GOT3 (cell line): Measurements from ENCODE around the gene CCDC183.
"Not testable (repeated sequence)": the region's sequence is repeated elsewhere in the genome, so short reads cannot be mapped to it uniquely, and the experiment has no call there.

ENCODE experiments used
- DNase-seq: peaks from one replicate; lab custom pipeline; 2025; ENCODE audit warnings: mixed read lengths; lab: John Stamatoyannopoulos, UW

Gene CCDC183

DNA sequence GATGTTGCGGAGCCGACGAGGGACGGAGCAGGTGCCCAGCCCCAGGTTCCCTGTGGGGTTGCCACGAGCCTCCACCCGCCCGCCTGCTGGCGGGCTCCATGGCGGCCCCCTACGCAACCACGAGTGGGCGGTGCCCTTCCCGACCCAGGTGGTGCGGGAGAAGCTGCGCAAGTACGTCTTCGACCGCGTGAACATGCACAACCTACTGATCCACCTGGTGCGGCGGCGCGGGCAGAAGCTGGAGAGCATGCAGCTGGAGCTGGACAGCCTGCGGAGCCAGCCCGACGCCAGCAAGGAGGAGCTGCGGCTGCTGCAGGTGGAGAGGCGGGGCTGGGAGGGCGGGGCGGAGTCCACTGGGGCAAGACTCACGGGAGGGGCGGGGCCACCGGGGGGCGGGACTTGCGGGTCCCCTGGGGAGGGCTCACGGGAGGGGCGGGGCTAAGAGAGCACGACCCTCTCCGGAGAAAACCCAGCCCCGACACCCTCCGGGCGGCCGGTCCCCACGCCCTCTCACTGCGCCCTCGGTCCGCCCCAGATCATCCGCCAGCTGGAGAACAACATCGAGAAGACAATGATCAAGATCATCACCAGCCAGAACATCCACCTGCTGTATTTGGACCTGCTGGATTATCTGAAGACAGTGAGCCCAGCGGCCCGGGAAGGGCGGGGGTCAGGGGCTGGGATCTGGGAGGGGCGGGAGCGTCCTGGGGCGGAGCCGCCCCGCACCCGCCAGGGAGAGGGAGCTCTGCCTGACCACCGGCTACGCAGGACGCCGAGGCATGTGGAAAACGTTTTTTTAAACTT is 3.9 kb downstream of the CCDC183 start:
- no peak for DNase-seq

DNA sequence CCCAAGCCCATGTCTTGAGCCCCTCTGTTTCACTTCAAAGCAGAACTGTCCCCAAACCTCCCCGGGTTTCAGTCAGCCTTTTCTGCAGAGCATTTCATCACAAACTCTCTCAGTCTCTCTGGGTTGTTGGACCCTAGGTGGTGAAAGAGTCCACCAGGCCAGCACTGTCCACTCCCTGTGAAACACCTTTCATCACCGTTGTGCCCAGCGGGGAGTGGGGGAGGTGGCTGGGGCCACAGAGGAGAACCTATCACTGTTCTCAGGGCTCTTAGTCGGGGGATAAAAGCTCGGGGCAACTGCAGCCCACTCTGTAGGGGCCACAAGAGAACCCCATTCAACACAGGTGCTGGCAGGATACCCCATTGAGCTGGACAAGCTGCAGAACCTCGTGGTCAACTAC is 6.2 kb downstream of the CCDC183 start:
- no peak for DNase-seq

DNA sequence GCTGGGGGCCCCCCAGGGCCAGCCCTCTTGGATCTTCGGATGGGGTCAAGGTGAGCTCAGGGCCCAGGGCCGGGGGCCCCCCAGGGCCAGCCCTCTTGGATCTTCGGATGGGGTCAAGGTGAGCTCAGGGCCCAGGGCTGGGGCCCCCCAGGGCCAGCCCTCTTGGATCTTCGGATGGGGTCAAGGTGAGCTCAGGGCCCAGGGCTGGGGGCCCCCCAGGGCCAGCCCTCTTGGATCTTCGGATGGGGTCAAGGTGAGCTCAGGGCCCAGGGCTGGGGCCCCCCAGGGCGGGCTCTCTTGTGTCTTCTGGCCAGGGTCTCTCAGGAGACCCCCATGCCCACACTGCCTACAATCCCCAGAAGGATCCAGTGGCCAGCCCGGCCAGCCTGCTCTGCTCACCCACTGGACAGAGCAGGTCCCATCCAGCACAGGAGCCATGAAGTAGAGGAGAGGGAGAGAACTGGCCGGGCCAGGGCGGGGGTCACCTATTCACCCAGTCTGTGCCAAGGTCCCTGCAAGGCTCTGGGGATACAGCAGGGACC is 6.9 kb downstream of the CCDC183 start:
- DNase-seq, result not testable (repeated sequence)

DNA sequence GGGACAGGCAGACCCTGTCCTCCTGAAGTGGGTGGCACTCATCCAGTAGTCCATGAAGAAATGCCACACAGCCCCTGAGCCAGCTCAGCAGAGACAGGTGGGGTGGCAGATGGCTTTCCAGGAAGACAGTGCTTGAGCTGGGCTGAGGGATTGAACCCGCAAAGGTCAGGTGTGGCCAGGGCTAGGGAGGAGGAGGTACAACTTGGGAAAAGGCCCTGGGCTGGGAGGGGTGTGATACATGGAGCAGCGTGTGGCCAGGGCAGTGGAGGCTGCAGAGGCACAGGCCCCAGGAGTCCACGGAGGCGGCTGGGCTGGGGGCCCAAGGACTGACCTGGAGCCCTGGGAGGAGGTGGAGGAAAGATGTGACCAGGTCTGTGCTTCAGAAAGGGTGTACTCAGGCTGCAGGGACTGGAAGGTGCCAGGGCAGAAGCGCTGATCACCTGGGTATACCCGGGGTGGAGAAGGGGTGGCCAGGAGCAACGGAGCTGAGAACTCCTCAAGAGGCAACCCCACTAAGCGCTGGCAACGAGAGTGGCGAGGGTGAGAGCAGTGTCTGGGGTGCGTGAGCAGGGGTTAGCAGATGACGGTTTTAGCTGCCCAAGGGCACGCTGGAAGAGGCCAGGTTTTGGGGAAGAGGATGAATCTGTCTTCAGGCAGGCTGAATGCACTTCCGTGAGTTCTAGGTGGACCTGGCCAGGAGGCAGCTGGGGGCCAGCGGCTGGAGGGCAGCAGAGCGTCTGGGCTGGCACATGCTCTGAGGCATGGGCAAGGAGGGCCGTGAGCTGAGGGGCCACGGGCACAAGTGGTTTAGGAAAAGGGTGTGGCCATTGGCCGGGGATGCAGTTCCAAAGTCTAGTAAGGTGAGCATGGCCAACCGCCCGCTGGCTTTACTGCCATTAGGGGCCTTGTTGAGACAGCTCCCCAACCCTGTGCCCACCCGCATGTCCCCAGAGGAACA is 7.7 kb downstream of the CCDC183 start:
- DNase-seq, result no peak

DNA sequence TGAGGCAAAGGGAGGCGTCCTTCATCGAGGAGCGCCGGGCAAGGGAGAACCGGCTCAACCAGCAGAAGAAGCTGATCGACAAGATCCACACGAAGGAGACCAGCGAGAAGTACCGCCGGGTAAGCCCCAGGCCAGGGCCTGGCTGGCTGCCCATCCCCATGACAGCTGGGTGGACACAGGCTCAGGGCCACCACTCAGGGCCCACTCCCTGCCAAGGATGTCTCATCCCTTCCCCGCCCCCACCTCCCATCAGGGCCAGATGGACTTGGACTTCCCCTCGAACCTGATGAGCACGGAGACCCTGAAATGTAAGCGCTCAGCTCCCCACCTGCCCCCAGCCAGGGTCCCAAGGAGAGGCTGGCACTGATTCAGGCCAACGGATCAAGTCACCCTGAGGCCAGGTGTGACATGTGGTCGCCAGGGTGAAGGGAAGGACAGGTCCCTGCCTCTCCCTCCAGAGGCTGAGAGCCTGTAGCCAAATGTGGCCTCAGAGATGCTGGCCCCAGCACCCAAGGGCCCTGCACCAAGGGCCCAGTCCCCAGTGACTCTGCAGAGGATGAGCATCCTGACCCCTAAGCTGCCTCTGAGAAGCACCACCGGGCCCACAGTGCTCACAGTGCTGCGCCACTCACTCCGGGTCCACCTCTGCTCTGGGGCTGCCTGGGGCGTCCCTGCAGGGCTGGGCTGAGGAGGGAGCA is 8.5 kb downstream of the CCDC183 start:
- DNase-seq, result no peak

DNA sequence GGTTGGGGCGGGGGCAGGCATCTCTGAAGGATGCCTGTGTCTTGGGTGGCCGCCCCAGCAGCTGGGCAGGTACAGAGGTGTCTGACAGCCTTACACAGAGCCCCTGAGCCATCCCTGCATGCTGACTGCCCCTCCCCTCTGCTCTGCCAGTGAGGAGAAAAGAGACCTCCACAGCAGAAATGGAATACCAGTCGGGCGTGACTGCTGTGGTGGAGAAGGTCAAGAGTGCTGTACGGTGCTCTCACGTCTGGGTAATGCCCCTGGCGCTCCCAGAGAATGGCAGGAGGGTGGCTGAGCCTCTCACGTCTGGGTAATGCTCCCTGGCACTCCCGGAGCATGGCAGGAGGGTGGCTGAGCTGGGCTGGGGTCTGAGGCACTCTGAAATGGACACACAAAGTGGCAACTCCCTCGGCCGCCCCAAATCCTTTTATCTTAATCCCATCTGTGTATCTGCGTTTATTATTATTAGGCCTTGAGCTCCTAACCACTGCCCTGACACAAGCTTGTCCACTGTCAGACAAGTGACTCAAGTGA is 9.1 kb downstream of the CCDC183 start:
- no peak for DNase-seq

DNA sequence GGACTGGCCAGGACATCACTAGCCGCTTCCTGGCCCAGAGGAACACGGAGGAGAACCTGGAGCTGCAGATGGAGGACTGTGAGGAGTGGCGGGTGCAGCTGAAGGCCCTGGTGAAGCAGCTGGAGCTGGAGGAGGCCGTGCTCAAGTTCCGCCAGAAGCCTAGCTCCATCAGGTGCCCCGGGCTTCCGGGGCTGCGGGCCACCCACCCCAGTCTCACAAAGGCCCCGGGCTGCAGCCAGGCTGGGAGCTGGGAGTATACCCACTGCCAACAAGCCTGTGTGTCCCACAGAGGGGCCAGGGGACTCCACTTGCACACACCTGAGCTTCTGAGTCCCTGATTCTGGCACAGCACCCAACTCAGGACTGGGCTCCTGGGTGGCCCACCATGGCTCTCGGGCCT is 9.9 kb downstream of the CCDC183 start:
- DNase-seq, result no peak

DNA sequence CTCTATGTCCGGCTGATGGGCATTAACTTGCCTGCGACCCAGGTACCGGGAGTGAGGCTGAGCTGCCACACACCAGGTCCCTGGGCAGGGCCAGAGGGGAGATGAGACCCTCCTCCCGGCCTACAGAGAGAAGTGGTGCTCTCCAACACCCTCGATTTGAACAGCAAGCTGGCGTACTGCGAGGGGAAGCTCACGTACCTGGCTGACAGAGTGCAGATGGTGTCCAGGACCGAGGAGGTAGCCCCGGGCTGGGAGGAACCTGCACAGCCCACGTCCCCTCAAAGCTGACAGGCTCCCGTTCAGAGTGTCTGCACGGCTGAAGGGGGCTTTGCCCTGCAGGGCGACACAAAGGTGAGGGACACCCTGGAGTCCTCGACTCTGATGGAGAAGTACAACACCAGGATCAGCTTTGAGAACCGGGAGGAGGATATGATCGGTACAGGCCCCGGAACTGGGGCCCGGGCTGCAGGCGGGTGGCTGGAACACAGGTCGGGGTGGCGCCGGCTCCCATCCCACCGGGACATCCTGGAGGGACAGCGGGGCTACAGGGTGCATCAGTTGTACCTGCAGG is 10.6 kb downstream of the CCDC183 start:
- DNase-seq, result no peak

DNA sequence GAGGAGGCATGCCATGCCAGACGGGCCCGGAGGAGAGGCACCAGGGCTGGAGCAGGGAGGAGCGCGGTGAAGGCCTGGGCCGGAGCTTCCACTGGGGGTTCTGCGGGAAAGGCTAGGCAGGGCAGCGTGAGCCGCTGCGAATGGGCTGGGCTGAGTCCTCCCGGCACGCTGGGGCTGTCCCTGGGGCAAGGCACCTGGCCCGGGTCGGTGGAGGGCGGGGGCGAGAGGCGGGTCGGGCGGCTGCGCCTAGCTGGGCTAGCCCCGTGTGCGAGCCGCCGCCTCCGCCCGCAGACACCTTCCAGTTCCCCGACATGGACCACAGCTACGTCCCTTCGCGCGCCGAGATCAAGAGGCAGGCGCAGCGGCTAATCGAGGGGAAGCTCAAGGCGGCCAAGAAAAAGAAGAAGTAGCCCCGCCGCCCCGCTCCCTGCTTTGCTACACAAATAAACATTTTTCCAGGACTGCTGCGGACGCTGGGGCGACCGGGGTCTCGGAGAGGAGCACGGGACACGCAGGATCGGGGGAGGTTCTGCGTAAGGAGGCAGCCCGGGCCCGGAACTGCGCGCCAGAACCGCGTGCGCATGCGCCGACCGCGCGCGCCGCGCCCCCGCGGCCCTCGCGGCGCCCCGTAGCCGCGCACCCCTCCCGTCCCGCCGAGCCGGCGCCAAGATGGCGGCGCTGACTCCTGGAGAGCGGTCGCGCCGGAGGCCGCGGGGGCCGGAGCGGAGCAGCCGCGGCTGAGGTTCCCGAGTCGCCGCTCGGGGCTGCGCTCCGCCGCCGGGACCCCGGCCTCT is 11.3 kb downstream of the CCDC183 start, which contains the start of gene RABL6:
RABL6 (plus strand) TSS at position 668 of the 794 bp plus-strand sequence. CDS start 249 bp downstream, outside the sequence.
- DNase-seq, result peak; percentile 18

DNA sequence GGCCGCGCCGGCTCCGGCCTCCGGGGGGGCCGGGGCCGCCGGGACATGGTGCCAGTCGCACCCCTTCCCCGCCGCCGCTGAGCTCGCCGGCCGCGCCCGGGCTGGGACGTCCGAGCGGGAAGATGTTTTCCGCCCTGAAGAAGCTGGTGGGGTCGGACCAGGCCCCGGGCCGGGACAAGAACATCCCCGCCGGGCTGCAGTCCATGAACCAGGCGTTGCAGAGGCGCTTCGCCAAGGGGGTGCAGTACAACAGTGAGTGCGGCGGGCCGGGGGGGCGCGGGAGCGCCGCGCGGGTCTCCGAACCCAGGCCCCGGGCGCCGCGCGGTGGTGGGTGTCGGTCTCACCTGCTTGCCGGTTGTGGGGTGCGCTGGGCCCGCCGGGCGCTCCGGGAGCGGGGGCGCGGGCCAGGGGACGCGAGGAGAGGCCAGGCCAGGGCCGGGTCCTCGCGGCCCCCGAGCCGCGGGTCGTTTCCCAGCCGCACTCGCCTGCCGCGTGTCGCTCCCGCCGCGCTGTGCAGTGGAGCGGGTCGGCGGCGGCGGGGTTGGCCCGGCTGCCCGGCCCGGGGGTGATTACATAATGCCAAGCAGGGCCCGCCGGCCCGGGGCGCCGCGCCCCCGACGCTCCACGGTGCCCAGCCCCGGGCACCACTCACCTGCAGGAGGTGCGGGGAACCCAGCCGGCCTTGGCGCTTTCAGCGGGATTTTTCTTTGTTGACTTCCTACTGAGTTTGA is 12.1 kb downstream of the CCDC183 start:
- DNase-seq, result no peak

DNA sequence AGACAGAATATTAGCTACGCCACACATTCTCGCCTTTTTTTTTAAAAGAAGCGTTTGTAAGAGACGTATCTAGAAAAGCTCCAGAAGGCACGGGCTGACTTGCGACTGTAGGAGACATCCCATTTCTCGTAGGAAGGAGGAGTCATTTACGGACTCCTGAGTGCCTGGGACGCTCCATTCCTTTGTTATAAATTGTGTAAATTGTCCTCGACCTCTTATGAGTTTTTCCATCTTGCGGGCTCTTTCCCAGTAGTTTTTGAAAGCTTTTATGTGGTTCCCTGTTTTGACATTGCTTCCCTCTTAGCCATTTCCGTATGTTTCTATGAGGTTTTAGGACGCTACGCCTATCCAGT is 12.6 kb downstream of the CCDC183 start:
- no peak for DNase-seq

DNA sequence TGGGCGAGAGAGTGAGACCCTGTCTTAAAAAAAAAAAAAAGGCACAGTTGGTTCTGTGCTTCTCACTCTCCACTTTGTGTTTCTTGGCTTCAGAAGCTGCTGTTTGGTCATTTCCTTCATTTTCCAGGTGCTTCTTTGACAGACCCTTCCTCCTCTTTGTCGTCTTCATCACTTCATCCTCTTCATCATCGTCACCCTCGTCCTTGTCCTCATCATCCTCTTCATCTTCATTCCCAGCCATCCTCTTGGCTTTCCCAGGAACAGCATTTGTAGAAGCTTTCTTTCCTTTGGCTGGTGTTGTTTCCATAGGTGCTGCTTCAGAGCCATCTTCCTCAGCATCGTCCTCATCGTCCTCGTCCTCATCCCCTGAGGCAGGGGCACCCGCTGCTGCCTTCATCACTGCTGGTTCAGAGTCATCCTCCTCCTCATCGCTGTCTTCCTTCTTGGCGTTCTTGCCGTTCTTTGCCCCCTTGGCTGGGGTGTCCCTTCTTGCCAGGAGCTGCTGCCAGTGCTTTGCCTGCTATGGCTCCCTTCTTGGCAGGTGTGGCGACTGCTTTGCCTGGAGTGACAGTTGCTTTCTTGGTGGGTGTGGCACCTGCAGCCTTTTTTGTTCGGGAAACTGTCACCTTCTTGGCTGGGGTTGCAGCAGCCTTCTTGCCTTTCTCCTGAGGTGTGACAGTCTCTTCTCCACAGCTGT is 18.7 kb downstream of the CCDC183 start:
- no peak for DNase-seq

DNA sequence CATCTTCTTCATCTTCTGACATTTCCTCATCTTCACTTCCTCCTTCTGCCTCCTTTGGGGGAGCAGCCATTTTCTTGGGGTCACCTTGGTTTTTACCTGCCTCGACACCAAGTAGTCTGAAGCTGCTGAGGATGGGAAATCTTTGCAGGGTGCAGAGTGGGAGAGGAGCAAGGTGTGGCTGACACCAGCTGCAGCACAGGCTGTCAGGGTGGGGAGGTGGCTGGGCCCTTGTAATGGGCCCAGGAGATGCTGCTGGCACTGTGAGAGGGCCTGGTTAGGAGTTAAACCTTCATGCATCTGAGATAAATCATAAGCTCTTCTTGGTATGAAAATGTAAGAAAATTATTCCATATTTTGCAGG is 19.3 kb downstream of the CCDC183 start:
- DNase-seq, result no peak

DNA sequence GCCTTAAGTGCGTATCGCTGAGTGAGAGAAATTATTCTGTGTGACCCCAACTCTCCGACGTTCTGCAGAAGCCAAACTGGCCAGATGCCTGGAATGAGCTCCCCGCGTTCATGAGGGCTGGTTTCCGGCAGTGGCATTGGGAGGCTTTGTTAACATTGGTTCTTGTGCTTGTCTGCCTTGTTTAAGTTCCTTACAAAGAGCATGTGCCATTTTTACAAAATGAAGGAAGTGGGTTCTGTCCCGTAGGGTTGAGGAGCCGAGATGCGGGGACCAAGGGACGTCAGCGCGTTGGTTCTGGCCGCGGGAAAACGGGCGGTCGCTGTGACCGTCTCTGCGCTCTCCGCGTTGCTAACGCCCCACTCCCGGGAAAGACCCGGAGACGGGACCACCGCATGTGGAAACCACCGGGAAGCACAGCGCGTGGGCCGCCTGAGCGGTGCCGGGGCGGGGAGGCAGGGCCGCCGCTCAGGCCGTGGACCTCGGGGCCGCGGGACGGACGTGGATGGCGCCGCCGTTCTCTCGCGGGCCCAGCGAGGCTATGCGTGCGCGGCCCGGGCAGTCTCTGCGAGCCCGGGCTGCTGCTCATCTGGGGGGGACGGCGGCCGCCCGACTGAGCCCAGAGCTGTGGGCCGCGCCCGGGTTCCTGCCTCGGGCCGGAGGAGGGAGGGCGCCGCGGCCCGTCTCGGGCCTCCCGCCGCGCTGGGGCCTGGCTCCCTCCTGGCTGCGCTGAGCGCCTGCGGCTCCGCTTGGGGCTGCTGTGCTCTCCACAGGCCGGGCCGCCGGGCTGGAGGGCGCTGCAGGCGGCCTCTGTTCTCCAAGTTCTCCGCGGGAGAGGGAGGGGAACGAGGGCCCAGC is 25.1 kb downstream of the CCDC183 start:
- no peak for DNase-seq

DNA sequence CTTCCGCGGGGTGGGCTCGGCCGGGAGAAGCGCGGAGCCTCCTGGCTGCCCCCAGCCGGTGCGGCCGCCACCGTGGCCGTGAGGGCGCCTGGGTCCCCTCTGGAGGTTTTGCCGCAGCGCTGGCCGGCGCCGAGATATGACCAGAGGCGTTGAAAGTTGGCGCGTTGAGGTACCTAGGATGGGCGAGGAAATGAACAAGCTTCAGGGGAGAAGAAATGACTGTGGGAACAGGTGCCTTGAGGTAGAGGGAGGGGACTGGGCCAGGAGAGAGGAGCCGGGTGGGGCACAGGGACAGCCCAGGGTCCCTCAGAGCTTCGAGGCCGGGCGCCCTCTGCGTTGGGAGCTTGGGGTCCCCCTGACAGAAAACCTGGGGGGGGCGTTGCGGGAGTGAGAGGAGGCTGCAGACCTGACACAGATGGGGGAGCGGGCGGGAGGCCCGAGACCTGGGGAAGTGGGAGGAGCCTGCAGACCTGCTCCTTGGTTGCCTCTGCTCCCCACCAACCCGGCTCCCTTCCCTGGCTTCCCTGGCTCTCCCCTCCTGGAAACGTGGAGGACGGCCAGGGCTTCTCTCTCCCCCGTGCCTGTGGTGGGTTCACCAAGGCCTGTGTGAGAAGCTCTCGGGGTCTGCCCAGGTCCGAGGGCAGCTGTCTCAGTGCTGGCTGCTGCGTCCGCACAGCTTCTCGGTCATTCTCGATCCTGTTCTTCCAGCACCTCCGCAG is 25.8 kb downstream of the CCDC183 start:
- no peak for DNase-seq

DNA sequence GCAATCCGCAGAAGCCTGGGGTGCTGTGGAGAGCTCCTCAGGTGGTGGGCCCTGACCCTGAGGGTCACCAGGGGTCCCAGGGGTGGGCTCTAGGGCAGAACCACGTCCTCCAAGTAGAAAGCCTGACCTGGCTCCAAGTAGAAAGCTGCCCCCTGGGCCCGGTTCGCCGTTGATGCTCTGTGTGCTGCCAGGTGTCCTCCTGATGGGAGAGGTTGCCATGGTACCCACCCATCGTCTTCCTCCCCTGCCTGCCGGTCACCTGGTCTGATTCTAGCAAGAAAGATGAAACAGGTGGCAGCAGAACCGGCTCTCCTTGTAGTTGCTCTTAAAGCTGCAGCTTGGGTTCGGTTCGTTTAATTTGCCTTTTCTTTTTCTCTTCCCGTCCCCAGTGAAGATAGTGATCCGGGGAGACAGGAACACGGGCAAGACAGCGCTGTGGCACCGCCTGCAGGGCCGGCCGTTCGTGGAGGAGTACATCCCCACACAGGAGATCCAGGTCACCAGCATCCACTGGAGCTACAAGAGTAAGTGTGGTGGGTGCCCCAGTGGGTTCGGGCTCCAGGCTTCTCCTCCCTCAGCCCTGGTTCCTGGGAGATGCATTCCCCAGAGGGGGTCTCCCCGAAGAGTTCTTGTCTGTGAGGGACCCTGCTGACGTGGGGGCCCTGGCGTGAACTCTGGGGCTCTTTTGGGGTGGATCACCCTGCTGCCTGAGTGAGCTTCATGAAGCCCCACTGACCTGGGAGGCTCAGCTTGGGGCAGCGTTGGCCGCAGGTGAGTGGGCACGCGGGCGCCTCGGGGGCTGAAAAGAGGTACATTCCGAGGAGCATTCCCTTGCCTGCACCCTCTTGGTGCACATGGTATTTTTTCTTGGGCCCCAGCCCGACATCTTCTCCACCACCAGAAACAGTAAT is 27.3 kb downstream of the CCDC183 start:
- DNase-seq, result no peak
